PC-3 (cell line): ENCODE results near the gene SNTG2. TPM values are rescaled to one million over a fixed set of nuclear protein-coding genes. Genes with fewer than 3 reads are reported as not detected.

Experiments
- ATAC-seq: fragments of 200-7000 bp; cut with Tn5 transposase; 2 replicates; pipeline ENCODE4 v1.9.1; 2020; ENCODE audit warnings: mild to moderate bottlenecking, moderate library complexity
- BruUV-seq: library from RNA; stranded (reverse); fragments of 400-500 nt; replicated peaks from 2 replicates; lab custom pipeline; 2021; lab: Mats Ljungman, UMichigan
- CTCF ChIA-PET: fragments of 300-600 bp; sonication (Branson Sonifier 250); formaldehyde crosslinking; loops from one replicate; lab custom pipeline; 2022; ENCODE audit warnings: antibody characterized with exemption; lab: Charles Lee
- POLR2A ChIA-PET: fragments of 300-600 bp; sonication (Branson Sonifier 250); formaldehyde crosslinking; loops from one replicate; lab custom pipeline; 2022; ENCODE audit warnings: antibody characterized with exemption; ENCODE audit not compliant: unreplicated experiment; lab: Charles Lee
- DNase-seq: peaks from one replicate; pipeline ENCODE4 v3.0.0-alpha.2; 2015
- H2AFZ ChIP-seq: fragments of 300-600 bp; sonication (generic); 2 replicates; pipeline ENCODE4 v1.6.0; 2016; ENCODE audit warnings: antibody characterized with exemption, low read length
- H3F3A ChIP-seq: fragments of 300-600 bp; sonication (generic); one replicate; pipeline ENCODE4 v1.6.0; 2017; ENCODE audit warnings: antibody characterized with exemption, low read length, control low read depth, mild to moderate bottlenecking; ENCODE audit not compliant: unreplicated experiment
- H3K27ac ChIP-seq: fragments of 300-600 bp; sonication (generic); 2 replicates; pipeline ENCODE4 v1.5.1; 2016; ENCODE audit warnings: mild to moderate bottlenecking, low read length
- H3K27me3 ChIP-seq: fragments of 300-600 bp; sonication (generic); 2 replicates; pipeline ENCODE4 v1.6.1; 2016; ENCODE audit warnings: low read length, mixed read lengths
- H3K36me3 ChIP-seq: fragments of 300-600 bp; sonication (generic); 2 replicates; pipeline ENCODE4 v1.6.1; 2016; ENCODE audit warnings: low read depth, mixed run types, low read length, mixed read lengths
- H3K4me1 ChIP-seq: fragments of 300-600 bp; sonication (generic); 2 replicates; pipeline ENCODE4 v1.5.1; 2016; ENCODE audit warnings: low read length; ENCODE audit not compliant: insufficient read depth
- H3K4me2 ChIP-seq: fragments of 300-600 bp; sonication (generic); 2 replicates; pipeline ENCODE4 v1.6.0; 2016; ENCODE audit warnings: low read length
- H3K4me3 ChIP-seq: fragments of 300-600 bp; sonication (generic); 2 replicates; pipeline ENCODE4 v1.5.1; 2016; ENCODE audit warnings: mild to moderate bottlenecking, low read length, mixed read lengths
- H3K79me2 ChIP-seq: fragments of 300-600 bp; sonication (generic); 2 replicates; pipeline ENCODE4 v1.6.1; 2017; ENCODE audit warnings: low read length, mixed read lengths
- H3K9ac ChIP-seq: fragments of 300-600 bp; sonication (generic); 2 replicates; pipeline ENCODE4 v1.6.0; 2016; ENCODE audit warnings: mild to moderate bottlenecking, low read length
- H3K9me2 ChIP-seq: fragments of 300-600 bp; sonication (generic); replicated peaks from 2 replicates; pipeline ENCODE4 v1.6.1; 2016; ENCODE audit warnings: mixed run types, low read length, mixed read lengths
- H3K9me3 ChIP-seq: fragments of 300-600 bp; sonication (generic); 2 replicates; pipeline ENCODE4 v1.6.1; 2016; ENCODE audit warnings: low read length, mixed read lengths
- H4K20me1 ChIP-seq: fragments of 300-600 bp; sonication (generic); 2 replicates; pipeline ENCODE4 v1.6.1; 2016; ENCODE audit warnings: low read length, mixed read lengths
- CTCF ChIP-seq: fragments of 300-600 bp; sonication (generic); conservative IDR thresholded peaks from 2 replicates; pipeline ENCODE4 v1.5.1; 2017; ENCODE audit warnings: antibody characterized with exemption, low read depth, mild to moderate bottlenecking, low read length
- EZH2 ChIP-seq: fragments of 300-600 bp; sonication (generic); IDR thresholded peaks from one replicate; pipeline ENCODE4 v1.6.1; 2017; ENCODE audit warnings: antibody characterized with exemption, mild to moderate bottlenecking, low read length; ENCODE audit not compliant: unreplicated experiment
- EZH2phosphoT487 ChIP-seq: fragments of 300-600 bp; sonication (generic); IDR thresholded peaks from 2 replicates; pipeline ENCODE4 v1.6.1; 2018; ENCODE audit warnings: mild to moderate bottlenecking, antibody characterized with exemption, low read length, borderline replicate concordance
- intact Hi-C: fragments of 100-400 bp; cut with micrococcal nuclease; formaldehyde crosslinking; loops from 2 replicates; pipeline ENCODE4 v1.9.0; 2023
- total RNA-seq: library from RNA; depleted of rRNA; stranded (reverse); fragments of >200 nt; gene quantifications from 2 replicates; pipeline ENCODE4 v1.2.3, GENCODE V29; 2014

Gene SNTG2
- total RNA-seq, 1 experiment from 2014 or later = not detected

GRCh38 chr2:1222056-1222455, 271.4 kb downstream of the SNTG2 start:
- no peak for TF ChIP-seq EZH2phosphoT487
- no peak for TF ChIP-seq CTCF
- TF ChIP-seq EZH2 = no peak
- Histone ChIP-seq H3K4me2 (no peak overlapping the region), H3K9me2 (no peaks in the 10 kb centered on the region), H3K9ac (no peak overlapping the region), H3K4me3 (no peak overlapping the region), H3K79me2 (no peaks in the 10 kb centered on the region), H3K9me3 (no peaks in the 10 kb centered on the region), H3K4me1 (no peaks in the 10 kb centered on the region), H2AFZ (no peak overlapping the region), H3K36me3 (no peaks in the 10 kb centered on the region), H3F3A (no peaks in the 10 kb centered on the region), H4K20me1 (no peaks in the 10 kb centered on the region), H3K27me3 (peaks cover 53% of the 10 kb centered on the region), H3K27ac (no peak overlapping the region)
- ChIA-PET POLR2A (no interaction called here), CTCF (no interaction called here)
- ATAC-seq (no peak), DNase-seq (no peak)
- BruUV-seq = no TSS peak
- intact Hi-C loops = no loop called here

- intact Hi-C loops = no loop called here
- ATAC-seq (no peak), DNase-seq (no peak)
- CTCF ChIA-PET = no interaction called here
- BruUV-seq = no TSS peak
- Histone ChIP-seq H4K20me1 (no peaks in the 10 kb centered on the region), H3F3A (no peaks in the 10 kb centered on the region), H3K9me3 (no peaks in the 10 kb centered on the region), H3K4me3 (no peak overlapping the region), H3K9ac (no peak overlapping the region), H3K36me3 (no peaks in the 10 kb centered on the region), H3K27ac (no peak overlapping the region), H3K79me2 (no peaks in the 10 kb centered on the region), H2AFZ (no peak overlapping the region), H3K4me1 (no peaks in the 10 kb centered on the region), H3K4me2 (no peak overlapping the region), H3K9me2 (no peaks in the 10 kb centered on the region), H3K27me3 (peaks cover 52% of the 10 kb centered on the region)
- POLR2A ChIA-PET = no interaction called here
- no peak for TF ChIP-seq CTCF
- no peak for TF ChIP-seq EZH2
- TF ChIP-seq EZH2phosphoT487 = no peak
These were observed 273.1 kb downstream of the SNTG2 start for GRCh38 chr2:1223791-1224190.

- H3K4me2 ChIP-seq = no peak overlapping the region
- H3K79me2 ChIP-seq = no peaks in the 10 kb centered on the region
- no peaks in the 10 kb centered on the region for H3F3A ChIP-seq
- no peaks in the 10 kb centered on the region for H3K9me3 ChIP-seq
- no peaks in the 10 kb centered on the region for H3K4me1 ChIP-seq
- H3K27me3 ChIP-seq = peaks cover 50% of the 10 kb centered on the region
- no peak overlapping the region for H3K4me3 ChIP-seq
- H3K36me3 ChIP-seq = no peaks in the 10 kb centered on the region
- ChIA-PET POLR2A (no interaction called here), CTCF (no interaction called here)
- intact Hi-C loops = no loop called here
- H3K9me2 ChIP-seq = no peaks in the 10 kb centered on the region
- H4K20me1 ChIP-seq = no peaks in the 10 kb centered on the region
- no peak overlapping the region for H3K9ac ChIP-seq
- H2AFZ ChIP-seq = no peak overlapping the region
- TF ChIP-seq CTCF (no peak), EZH2 (no peak), EZH2phosphoT487 (no peak)
- no peak overlapping the region for H3K27ac ChIP-seq
- no peak for DNase-seq
- no peak for ATAC-seq
- no TSS peak for BruUV-seq
These were observed 274.3 kb downstream of the SNTG2 start for GRCh38 chr2:1224901-1225300.
